HEK293 (cell line): ENCODE results near the gene OR4D11.
"Not testable (repeated sequence)": the region's sequence is repeated elsewhere in the genome, so short reads cannot be mapped to it uniquely, and the experiment has no call there.

Source experiments
- CTCF ChIP-seq: fragments of 450-650 bp; formaldehyde crosslinking; IDR thresholded peaks from 2 replicates; pipeline ENCODE4 v1.5.1; 2016; ENCODE audit warnings: missing biosample characterization, missing genetic modification characterization
- ELK4 ChIP-seq: IDR thresholded peaks from 2 replicates; pipeline ENCODE4 v1.6.1; 2011; ENCODE audit warnings: mild to moderate bottlenecking, low read depth, low read length, borderline replicate concordance
- SETDB1 ChIP-seq: IDR thresholded peaks from one replicate; pipeline ENCODE4 v1.6.1; 2017; ENCODE audit warnings: mild to moderate bottlenecking, low read length, moderate library complexity, mixed read lengths; ENCODE audit not compliant: insufficient read length
- ZBTB20 ChIP-seq: fragments of 450-650 bp; formaldehyde crosslinking; IDR thresholded peaks from 2 replicates; pipeline ENCODE4 v1.5.1; 2016; ENCODE audit warnings: missing biosample characterization, missing genetic modification characterization
- ZNF266 ChIP-seq: fragments of 450-650 bp; formaldehyde crosslinking; IDR thresholded peaks from 2 replicates; pipeline ENCODE4 v1.5.1; 2016; ENCODE audit warnings: missing biosample characterization, missing genetic modification characterization, low read depth
- ZNF398 ChIP-seq: fragments of 450-650 bp; formaldehyde crosslinking; IDR thresholded peaks from 2 replicates; pipeline ENCODE4 v1.5.1; 2017; ENCODE audit warnings: missing biosample characterization, missing genetic modification characterization

GRCh38 chr11:59520139-59520538, 16.8 kb downstream of the OR4D11 start:
- not testable (repeated sequence) for TF ChIP-seq ZBTB20 (tag by site-specific recombination); ELK4; CTCF (tag by site-specific recombination); ZNF266; ZNF398 (tag by site-specific recombination); SETDB1
